Parathyroid adenoma (tissue), 2 donors: ENCODE data around the gene LIMS2.

ENCODE experiments used
- H2AFZ ChIP-seq: fragments of 300-600 bp; sonication (generic); one replicate; pipeline ENCODE4 v1.7.0; 2017; ENCODE audit warnings: antibody characterized with exemption, mild to moderate bottlenecking
- H3K27ac ChIP-seq: fragments of 300-600 bp; sonication (generic); one replicate; pipeline ENCODE4 v1.7.0; 2017
- H3K27me3 ChIP-seq: fragments of 300-600 bp; sonication (generic); one replicate; pipeline ENCODE4 v1.7.0; 2017; ENCODE audit warnings: low read length; ENCODE audit not compliant: control insufficient read depth, insufficient read depth
- H3K36me3 ChIP-seq: fragments of 300-600 bp; sonication (generic); one replicate; pipeline ENCODE4 v1.7.0; 2017; ENCODE audit warnings: low read length; ENCODE audit not compliant: control insufficient read depth, insufficient read depth
- H3K4me1 ChIP-seq: fragments of 300-600 bp; sonication (generic); one replicate; pipeline ENCODE4 v1.7.0; 2017; ENCODE audit warnings: control low read depth
- H3K4me2 ChIP-seq: fragments of 300-600 bp; sonication (generic); one replicate; pipeline ENCODE4 v1.7.0; 2017; ENCODE audit warnings: low read length
- H3K4me3 ChIP-seq: fragments of 300-600 bp; sonication (generic); one replicate; pipeline ENCODE4 v1.7.0; 2017; ENCODE audit warnings: low read depth, low read length
- H3K79me2 ChIP-seq: fragments of 300-600 bp; sonication (generic); one replicate; pipeline ENCODE4 v1.7.0; 2017; ENCODE audit warnings: control low read depth
- H3K9ac ChIP-seq: fragments of 300-600 bp; sonication (generic); one replicate; pipeline ENCODE4 v1.7.0; 2017; ENCODE audit warnings: mild to moderate bottlenecking
- H3K9me3 ChIP-seq: fragments of 300-600 bp; sonication (generic); one replicate; pipeline ENCODE4 v1.7.0; 2017; ENCODE audit warnings: low read length; ENCODE audit not compliant: control insufficient read depth
- CTCF ChIP-seq: fragments of 300-600 bp; sonication (generic); IDR thresholded peaks from one replicate; pipeline ENCODE4 v1.7.0; 2017; ENCODE audit warnings: antibody characterized with exemption, mild to moderate bottlenecking
- donor health status: primary hyperparathyroidism.

LIMS2 gene

GRCh38 chr2:127622561-127623387 is 52.6 kb downstream of the LIMS2 start:
- Histone ChIP-seq H3K27ac (no peak overlapping the region), H3K4me2 (no peak overlapping the region), H3K36me3 (no peaks in the 10 kb centered on the region), H3K27me3 (no peaks in the 10 kb centered on the region), H2AFZ (no peak overlapping the region), H3K9ac (no peak overlapping the region), H3K79me2 (no peaks in the 10 kb centered on the region), H3K9me3 (no peaks in the 10 kb centered on the region), H3K4me3 (no peak overlapping the region), H3K4me1 (no peaks in the 10 kb centered on the region)
- no peak for TF ChIP-seq CTCF

DNA sequence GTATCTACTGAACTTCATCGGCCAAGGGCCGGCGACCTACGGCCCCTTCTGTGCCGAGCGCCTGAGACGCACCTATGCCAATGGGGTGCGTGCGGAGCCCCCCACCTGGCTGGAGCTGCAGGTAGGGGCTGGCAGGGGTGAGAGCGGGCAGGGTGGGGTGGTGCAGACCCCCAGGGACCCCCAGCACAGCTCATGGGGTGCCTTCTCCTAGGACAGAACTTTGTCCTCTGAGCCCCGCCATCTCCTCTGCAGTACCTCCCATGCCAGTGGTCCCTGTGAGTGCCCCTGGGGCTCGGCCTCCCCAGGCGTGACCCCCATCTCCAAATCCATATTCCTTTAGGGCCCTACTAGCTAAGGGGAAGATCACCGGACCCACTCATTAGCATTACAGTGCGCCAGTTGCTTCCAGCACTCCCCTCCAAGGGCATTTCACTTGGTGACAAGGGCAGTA is 53.3 kb downstream of the LIMS2 start:
- H3K4me1 ChIP-seq, result no peaks in the 10 kb centered on the region
- no peaks in the 10 kb centered on the region for H3K27me3 ChIP-seq
- no peak overlapping the region for H2AFZ ChIP-seq
- H3K27ac ChIP-seq, result no peak overlapping the region
- no peak overlapping the region for H3K4me3 ChIP-seq
- no peaks in the 10 kb centered on the region for H3K36me3 ChIP-seq
- no peaks in the 10 kb centered on the region for H3K9me3 ChIP-seq
- no peak for TF ChIP-seq CTCF
- no peak overlapping the region for H3K9ac ChIP-seq
- no peak overlapping the region for H3K4me2 ChIP-seq
- no peaks in the 10 kb centered on the region for H3K79me2 ChIP-seq

DNA sequence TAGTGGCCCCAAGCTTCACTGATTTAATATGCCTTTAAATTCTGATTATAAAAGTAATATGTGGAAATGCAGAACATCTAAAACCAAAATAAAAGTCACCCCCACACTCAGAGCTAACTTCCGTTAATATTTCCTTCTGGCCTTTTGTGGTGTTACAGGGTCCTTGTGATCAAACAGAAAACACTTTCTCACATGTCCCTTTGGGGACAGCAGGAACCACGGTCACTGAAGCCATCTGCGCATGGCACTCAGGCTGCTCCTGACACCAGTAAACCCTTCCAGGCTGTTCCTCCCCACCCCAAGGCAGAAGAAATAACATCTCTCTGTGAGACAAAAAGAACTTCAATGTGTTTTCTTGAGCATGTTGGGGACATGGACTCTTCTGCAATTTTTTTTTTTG is 54.5 kb downstream of the LIMS2 start:
- H3K27ac ChIP-seq, result no peak overlapping the region
- H3K9ac ChIP-seq, result no peak overlapping the region
- no peak for TF ChIP-seq CTCF
- H2AFZ ChIP-seq, result no peak overlapping the region
- H3K27me3 ChIP-seq, result no peaks in the 10 kb centered on the region
- no peak overlapping the region for H3K4me2 ChIP-seq
- H3K4me1 ChIP-seq, result no peaks in the 10 kb centered on the region
- no peak overlapping the region for H3K4me3 ChIP-seq
- no peaks in the 10 kb centered on the region for H3K36me3 ChIP-seq
- no peaks in the 10 kb centered on the region for H3K79me2 ChIP-seq
- H3K9me3 ChIP-seq, result no peaks in the 10 kb centered on the region

DNA sequence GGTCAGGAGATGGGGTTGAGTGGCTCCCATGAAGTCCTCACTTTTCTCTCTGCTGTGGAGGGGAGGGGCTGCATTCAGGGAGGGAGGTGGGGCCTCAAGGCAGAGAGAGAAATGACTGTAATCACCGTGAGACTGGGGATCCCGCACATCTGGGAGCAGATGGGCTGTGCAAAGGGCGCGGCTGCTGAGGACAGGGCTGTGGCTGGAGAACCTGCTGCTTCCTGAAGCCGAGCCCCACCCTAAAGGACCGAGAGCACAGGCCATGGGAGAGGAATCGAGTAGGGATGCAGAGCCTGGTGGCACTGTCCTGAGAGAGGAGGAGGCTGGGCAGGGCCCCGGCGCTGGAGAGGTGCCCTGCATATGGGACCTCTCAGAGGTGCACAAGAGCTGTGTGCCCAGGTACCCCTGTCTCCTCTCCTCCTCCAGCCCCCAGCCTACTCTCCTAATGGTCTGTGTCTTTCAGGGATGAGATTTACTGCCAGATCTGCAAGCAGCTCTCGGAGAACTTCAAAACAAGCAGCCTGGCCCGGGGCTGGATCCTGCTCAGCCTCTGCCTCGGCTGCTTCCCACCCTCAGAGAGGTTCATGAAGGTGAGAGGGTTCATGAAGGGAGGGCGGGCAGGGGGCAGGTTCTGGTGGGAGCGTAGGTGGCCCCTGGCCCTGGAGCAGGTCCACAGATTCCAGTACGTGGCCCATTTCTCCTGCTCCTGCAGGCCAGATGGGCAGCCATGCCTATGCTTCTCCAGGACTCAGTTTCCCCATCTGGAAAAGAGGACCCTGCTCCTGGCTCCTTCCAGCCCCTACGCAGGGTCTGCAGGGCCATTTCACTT is 55.2 kb downstream of the LIMS2 start:
- no peak overlapping the region for H3K4me3 ChIP-seq
- no peaks in the 10 kb centered on the region for H3K79me2 ChIP-seq
- no peak overlapping the region for H3K27ac ChIP-seq
- no peak overlapping the region for H3K9ac ChIP-seq
- no peak overlapping the region for H2AFZ ChIP-seq
- no peaks in the 10 kb centered on the region for H3K27me3 ChIP-seq
- H3K36me3 ChIP-seq, result no peaks in the 10 kb centered on the region
- H3K4me1 ChIP-seq, result no peaks in the 10 kb centered on the region
- no peak for TF ChIP-seq CTCF
- H3K9me3 ChIP-seq, result no peaks in the 10 kb centered on the region
- H3K4me2 ChIP-seq, result no peak overlapping the region
